Rectal smooth muscle tissue (tissue), 1 donor: ENCODE results near the gene CREG1.

ENCODE experiments used
- H3K27ac ChIP-seq: one replicate; pipeline ENCODE4 v1.7.0; 2013; ENCODE audit warnings: low read depth, low read length, inconsistent platforms
- H3K27me3 ChIP-seq: one replicate; pipeline ENCODE4 v1.7.0; 2013; ENCODE audit warnings: low read length; ENCODE audit not compliant: control insufficient read depth, insufficient read depth
- H3K36me3 ChIP-seq: one replicate; pipeline ENCODE4 v1.7.0; 2013; ENCODE audit warnings: low read length; ENCODE audit not compliant: control insufficient read depth, insufficient read depth
- H3K4me1 ChIP-seq: one replicate; pipeline ENCODE4 v1.7.0; 2013; ENCODE audit warnings: low read length; ENCODE audit not compliant: control insufficient read depth, insufficient read depth
- H3K4me3 ChIP-seq: one replicate; pipeline ENCODE4 v1.7.0; 2013; ENCODE audit warnings: low read length
- H3K9ac ChIP-seq: one replicate; pipeline ENCODE4 v1.7.0; 2013; ENCODE audit warnings: low read length

CREG1 gene

GRCh38 chr1:167503626-167504466 lies 49.7 kb downstream of the CREG1 start:
- no peaks in the 10 kb centered on the region for H3K4me1 ChIP-seq
- H3K4me3 ChIP-seq = no peak overlapping the region
- no peak overlapping the region for H3K27ac ChIP-seq
- no peaks in the 10 kb centered on the region for H3K36me3 ChIP-seq
- H3K27me3 ChIP-seq = no peaks in the 10 kb centered on the region
- H3K9ac ChIP-seq = no peak overlapping the region

GRCh38 chr1:167502719-167503462 lies 50.7 kb downstream of the CREG1 start:
- Histone ChIP-seq H3K27me3 (no peaks in the 10 kb centered on the region), H3K4me1 (no peaks in the 10 kb centered on the region), H3K9ac (no peak overlapping the region), H3K4me3 (no peak overlapping the region), H3K27ac (no peak overlapping the region), H3K36me3 (no peaks in the 10 kb centered on the region)

- Histone ChIP-seq H3K9ac (no peak overlapping the region), H3K27me3 (no peaks in the 10 kb centered on the region), H3K36me3 (no peaks in the 10 kb centered on the region), H3K4me1 (no peaks in the 10 kb centered on the region), H3K4me3 (no peak overlapping the region), H3K27ac (no peak overlapping the region)
Measured at GRCh38 chr1:167502192-167502551, 51.4 kb downstream of the CREG1 start.

GRCh38 chr1:167501515-167502191 lies 51.9 kb downstream of the CREG1 start:
- Histone ChIP-seq H3K27me3 (no peaks in the 10 kb centered on the region), H3K4me1 (no peaks in the 10 kb centered on the region), H3K4me3 (no peak overlapping the region), H3K36me3 (no peaks in the 10 kb centered on the region), H3K9ac (no peak overlapping the region), H3K27ac (no peak overlapping the region)

DNA sequence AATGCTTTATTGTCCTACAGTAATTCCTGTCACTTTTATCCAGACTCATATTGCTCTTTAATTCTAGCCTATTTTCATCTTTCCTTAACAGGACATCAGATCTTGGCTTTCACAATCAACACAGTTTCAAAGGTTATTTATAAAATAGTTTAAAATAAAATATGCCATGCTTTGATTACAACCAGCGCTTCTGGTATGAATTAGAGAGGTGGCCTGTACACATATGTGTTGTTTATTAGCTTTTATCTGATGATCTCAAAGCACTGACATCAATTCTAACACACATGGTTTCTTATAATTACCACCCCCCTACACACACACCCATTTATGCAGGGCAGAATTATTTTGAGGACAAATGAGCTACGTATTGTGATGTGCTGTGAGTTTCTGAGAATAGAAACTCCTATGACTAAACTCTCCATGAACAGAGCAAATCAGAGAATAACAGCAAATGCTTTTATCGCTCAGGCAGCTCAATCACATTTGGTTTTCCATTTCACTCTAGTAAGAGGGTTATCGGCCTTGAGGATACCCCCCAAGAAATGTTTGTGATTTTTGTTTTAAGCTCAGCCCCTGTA lies 53.2 kb downstream of the CREG1 start:
- Histone ChIP-seq H3K4me1 (no peaks in the 10 kb centered on the region), H3K27ac (no peak overlapping the region), H3K36me3 (no peaks in the 10 kb centered on the region), H3K9ac (no peak overlapping the region), H3K27me3 (no peaks in the 10 kb centered on the region), H3K4me3 (no peak overlapping the region)

- no peak overlapping the region for H3K4me3 ChIP-seq
- no peaks in the 10 kb centered on the region for H3K27me3 ChIP-seq
- H3K4me1 ChIP-seq = no peaks in the 10 kb centered on the region
- H3K9ac ChIP-seq = no peak overlapping the region
- no peaks in the 10 kb centered on the region for H3K36me3 ChIP-seq
- no peak overlapping the region for H3K27ac ChIP-seq
Measured at GRCh38 chr1:167499664-167500101, 53.9 kb downstream of the CREG1 start.

DNA sequence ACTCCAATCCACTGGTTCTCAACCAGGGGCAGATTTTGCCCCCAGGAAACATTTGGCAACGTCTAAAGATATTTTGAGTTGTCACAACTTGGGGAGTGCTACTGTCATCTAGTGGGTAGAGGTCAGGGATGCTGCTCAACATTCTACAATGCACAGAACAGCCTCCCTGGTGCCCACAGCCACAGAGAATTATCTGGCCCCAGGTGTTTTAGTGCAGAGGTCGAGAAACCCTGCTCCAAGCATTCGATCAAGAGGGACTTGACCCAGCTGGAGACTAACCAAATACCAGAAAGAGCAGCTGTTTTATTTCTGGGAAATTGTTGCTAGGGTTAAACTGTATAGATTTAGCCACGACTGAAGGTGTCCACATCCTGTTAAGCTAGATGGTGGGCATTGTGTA lies 54.5 kb downstream of the CREG1 start:
- no peak overlapping the region for H3K27ac ChIP-seq
- H3K4me1 ChIP-seq = no peaks in the 10 kb centered on the region
- H3K27me3 ChIP-seq = no peaks in the 10 kb centered on the region
- H3K4me3 ChIP-seq = no peak overlapping the region
- no peaks in the 10 kb centered on the region for H3K36me3 ChIP-seq
- H3K9ac ChIP-seq = no peak overlapping the region

DNA sequence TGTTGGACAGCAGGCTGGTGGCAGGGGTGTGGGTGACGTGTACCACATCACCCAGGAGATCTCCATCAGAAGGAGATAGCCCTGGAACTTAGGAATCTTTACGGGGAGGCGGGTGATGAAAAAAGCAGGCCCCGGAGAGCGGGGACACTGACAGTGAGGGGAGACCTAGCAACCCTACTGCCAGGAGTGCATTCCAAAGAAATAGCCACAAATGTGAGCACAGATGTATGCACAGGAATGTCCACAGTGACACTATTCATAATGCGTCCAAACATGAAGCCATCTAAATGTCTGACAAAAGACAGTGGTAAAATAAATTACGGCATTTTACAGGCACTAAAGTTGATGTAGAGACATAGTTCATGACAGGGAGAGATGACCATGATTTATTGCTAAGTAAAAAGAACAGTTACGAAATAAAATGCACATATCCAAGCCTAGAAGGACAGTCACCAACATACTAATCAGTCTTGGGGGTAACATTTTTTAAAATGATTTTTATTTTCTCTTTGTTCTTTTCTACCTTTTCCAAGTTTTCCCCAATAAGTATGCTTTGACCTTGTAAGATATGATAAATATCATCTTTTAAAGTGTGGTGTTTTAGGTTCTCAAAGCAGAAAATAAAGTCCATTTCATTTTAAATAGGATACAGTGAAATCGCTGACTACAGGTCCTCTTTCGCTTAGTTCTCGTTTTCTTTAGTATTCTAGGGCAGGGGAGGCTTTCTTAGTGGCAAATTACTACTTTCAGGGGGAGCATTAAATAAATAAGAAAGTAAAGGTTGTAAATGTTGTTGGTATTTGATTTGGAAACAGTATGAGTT lies 56.6 kb downstream of the CREG1 start:
- H3K4me1 ChIP-seq = no peaks in the 10 kb centered on the region
- no peak overlapping the region for H3K4me3 ChIP-seq
- no peak overlapping the region for H3K27ac ChIP-seq
- no peaks in the 10 kb centered on the region for H3K36me3 ChIP-seq
- H3K9ac ChIP-seq = no peak overlapping the region
- H3K27me3 ChIP-seq = no peaks in the 10 kb centered on the region

DNA sequence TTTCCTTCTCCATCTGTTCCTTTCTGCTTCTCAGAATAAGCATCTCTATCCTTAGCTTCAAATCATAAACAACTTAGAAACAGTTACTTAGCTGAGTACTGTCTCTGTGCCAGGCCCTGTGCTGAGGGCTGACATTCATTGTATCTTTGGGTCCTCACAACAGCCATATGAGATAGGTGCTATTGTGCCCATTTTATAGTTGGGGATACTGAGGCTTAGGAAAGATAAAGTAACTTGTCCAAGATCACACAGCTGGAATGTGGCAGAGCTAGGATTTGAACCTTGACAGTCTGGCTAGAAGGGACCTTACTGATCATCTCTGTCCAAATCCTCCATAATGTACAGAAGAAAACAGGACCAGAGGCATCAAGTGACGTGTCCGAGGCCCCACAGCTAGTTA lies 60.2 kb downstream of the CREG1 start:
- H3K36me3 ChIP-seq = no peaks in the 10 kb centered on the region
- no peaks in the 10 kb centered on the region for H3K27me3 ChIP-seq
- H3K9ac ChIP-seq = no peak overlapping the region
- H3K4me1 ChIP-seq = no peaks in the 10 kb centered on the region
- no peak overlapping the region for H3K27ac ChIP-seq
- H3K4me3 ChIP-seq = no peak overlapping the region

GRCh38 chr1:167492481-167492910 lies 61.1 kb downstream of the CREG1 start:
- Histone ChIP-seq H3K27ac (no peak overlapping the region), H3K27me3 (no peaks in the 10 kb centered on the region), H3K4me3 (no peak overlapping the region), H3K4me1 (no peaks in the 10 kb centered on the region), H3K9ac (no peak overlapping the region), H3K36me3 (no peaks in the 10 kb centered on the region)

- H3K9ac ChIP-seq = no peak overlapping the region
- no peak overlapping the region for H3K27ac ChIP-seq
- no peaks in the 10 kb centered on the region for H3K27me3 ChIP-seq
- no peaks in the 10 kb centered on the region for H3K36me3 ChIP-seq
- H3K4me1 ChIP-seq = no peaks in the 10 kb centered on the region
- no peak overlapping the region for H3K4me3 ChIP-seq
Measured at GRCh38 chr1:167491586-167492461, 61.7 kb downstream of the CREG1 start.
